Measurements from ENCODE around the gene TMEM147.

TMEM147 gene

GRCh38 chr19:35521124-35521743 is 24.2 kb upstream of the TMEM147 start:
- DNase-seq, result no peak

GRCh38 chr19:35522745-35523327 is 22.6 kb upstream of the TMEM147 start:
- DNase-seq, result no peak

GRCh38 chr19:35524181-35524837 is 21.1 kb upstream of the TMEM147 start:
- no peak for DNase-seq

- no peak for DNase-seq
Measured at GRCh38 chr19:35525873-35526272, 19.6 kb upstream of the TMEM147 start.

- DNase-seq, result no peak
Measured at GRCh38 chr19:35528218-35529038, 17.0 kb upstream of the TMEM147 start, which contains the start of gene SBSN. SBSN (minus strand) TSS chr19:35528311; CDS start chr19:35528281, 30 bp downstream.

- no peak for DNase-seq
Measured at GRCh38 chr19:35529241-35530218, 15.9 kb upstream of the TMEM147 start.

GRCh38 chr19:35531291-35531690 is 14.1 kb upstream of the TMEM147 start:
- no peak for DNase-seq

GRCh38 chr19:35533201-35533821 is 12.1 kb upstream of the TMEM147 start, which contains the start of gene GAPDHS:
GAPDHS (plus strand) TSS chr19:35533456; CDS start chr19:35533528, 72 bp downstream.
- DNase-seq, result no peak

- DNase-seq, result no peak
Measured at GRCh38 chr19:35533822-35534392, 11.5 kb upstream of the TMEM147 start.

GRCh38 chr19:35534803-35535480 is 10.5 kb upstream of the TMEM147 start:
- no peak for DNase-seq

GRCh38 chr19:35539314-35539713 is 6.1 kb upstream of the TMEM147 start:
- DNase-seq, result no peak

GRCh38 chr19:35539850-35540249 is 5.6 kb upstream of the TMEM147 start:
- DNase-seq, result no peak

- no peak for DNase-seq
Measured at GRCh38 chr19:35540356-35540927, 5.0 kb upstream of the TMEM147 start.

GRCh38 chr19:35542209-35542608 is 3.2 kb upstream of the TMEM147 start:
- no peak for DNase-seq

- no peak for DNase-seq
Measured at GRCh38 chr19:35543280-35544109, 1.9 kb upstream of the TMEM147 start.

- DNase-seq, result no peak
Measured at GRCh38 chr19:35544110-35544802, 1.2 kb upstream of the TMEM147 start.

GRCh38 chr19:35545855-35546381 is 492 bp downstream of the TMEM147 start:
- DNase-seq, result no peak

GRCh38 chr19:35546532-35546931 is 1.1 kb downstream of the TMEM147 start:
- no peak for DNase-seq

All from left hindlimb (tissue), 1 donor.